AG04450 (cell line): ENCODE data around the gene LCN6. TPM values are rescaled to one million over a fixed set of nuclear protein-coding genes. Genes with fewer than 3 reads are reported as not detected.

ENCODE experiments used
- CTCF ChIA-PET: fragments of 300-600, 350-600 bp; formaldehyde crosslinking; extraction: SDS; loops from one replicate; lab custom pipeline; 2022; ENCODE audit warnings: antibody characterized with exemption, inconsistent platforms; lab: Charles Lee
- POLR2A ChIA-PET: fragments of 350-600 bp; formaldehyde crosslinking; extraction: SDS; loops from one replicate; lab custom pipeline; 2021; ENCODE audit warnings: antibody characterized with exemption, inconsistent platforms; lab: Yijun Ruan, JAX
- DNase-seq: peaks from one replicate; pipeline ENCODE4 v3.0.0-alpha.2; 2011; ENCODE audit warnings: low read depth, low spot score
- H3K27ac ChIP-seq: one replicate; pipeline ENCODE4 v1.5.1; 2012; ENCODE audit warnings: low read depth, low read length, control low read depth
- H3K27me3 ChIP-seq: one replicate; pipeline ENCODE4 v1.6.0; 2012; ENCODE audit warnings: low read length; ENCODE audit not compliant: control insufficient read depth, insufficient read depth
- H3K4me3 ChIP-seq: 2 replicates; pipeline ENCODE4 v1.5.1; 2011; ENCODE audit warnings: mild to moderate bottlenecking, low read depth, low read length, control low read depth
- H3K9me3 ChIP-seq: 2 replicates; pipeline ENCODE4 v1.5.1; 2012; ENCODE audit warnings: low read length; ENCODE audit not compliant: control insufficient read depth, insufficient read depth
- polyA plus RNA-seq: library from polyadenylated mRNA; depleted of rRNA; stranded (reverse); fragments of >200 nt; gene quantifications from 2 replicates; pipeline ENCODE4 v1.2.3, GENCODE V29; 2011
- TF ChIP-seq, protein P1 (sequence below): IDR thresholded peaks from 2 replicates; pipeline ENCODE4 v1.5.1; 2011; ENCODE audit warnings: low read depth, low read length, control low read depth, inconsistent platforms

Gene LCN6
- polyA plus RNA-seq, 1 experiment = not detected

DNA sequence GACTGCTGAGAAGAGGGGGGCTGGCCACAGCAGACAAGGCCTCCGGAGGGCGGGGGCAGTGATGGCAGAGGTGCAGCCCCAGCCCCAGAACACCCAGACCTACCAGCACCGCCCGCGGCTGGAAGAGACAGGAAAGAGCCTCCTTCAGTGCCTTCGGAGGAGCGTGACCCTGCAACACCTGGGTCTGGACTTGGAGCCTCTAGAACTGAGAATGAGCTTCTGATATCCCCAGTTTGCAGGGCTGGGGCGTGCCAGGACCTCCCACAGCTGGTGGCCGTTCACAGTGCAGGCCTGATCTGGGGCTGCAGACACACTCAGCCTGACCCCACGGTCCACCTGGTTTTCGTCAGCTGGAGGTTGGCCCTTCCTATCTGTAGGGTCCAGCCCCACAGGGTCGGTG is 14.7 kb downstream of the LCN6 start:
- TF ChIP-seq, protein P1, sequence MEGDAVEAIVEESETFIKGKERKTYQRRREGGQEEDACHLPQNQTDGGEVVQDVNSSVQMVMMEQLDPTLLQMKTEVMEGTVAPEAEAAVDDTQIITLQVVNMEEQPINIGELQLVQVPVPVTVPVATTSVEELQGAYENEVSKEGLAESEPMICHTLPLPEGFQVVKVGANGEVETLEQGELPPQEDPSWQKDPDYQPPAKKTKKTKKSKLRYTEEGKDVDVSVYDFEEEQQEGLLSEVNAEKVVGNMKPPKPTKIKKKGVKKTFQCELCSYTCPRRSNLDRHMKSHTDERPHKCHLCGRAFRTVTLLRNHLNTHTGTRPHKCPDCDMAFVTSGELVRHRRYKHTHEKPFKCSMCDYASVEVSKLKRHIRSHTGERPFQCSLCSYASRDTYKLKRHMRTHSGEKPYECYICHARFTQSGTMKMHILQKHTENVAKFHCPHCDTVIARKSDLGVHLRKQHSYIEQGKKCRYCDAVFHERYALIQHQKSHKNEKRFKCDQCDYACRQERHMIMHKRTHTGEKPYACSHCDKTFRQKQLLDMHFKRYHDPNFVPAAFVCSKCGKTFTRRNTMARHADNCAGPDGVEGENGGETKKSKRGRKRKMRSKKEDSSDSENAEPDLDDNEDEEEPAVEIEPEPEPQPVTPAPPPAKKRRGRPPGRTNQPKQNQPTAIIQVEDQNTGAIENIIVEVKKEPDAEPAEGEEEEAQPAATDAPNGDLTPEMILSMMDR = no peak
- CTCF ChIA-PET = no interaction called here
- no peak overlapping the region for H3K4me3 ChIP-seq
- H3K9me3 ChIP-seq = peaks cover 3% of the 10 kb centered on the region; the same call in 1 of the 2 replicates
- POLR2A ChIA-PET = no interaction called here
- DNase-seq = no peak
- H3K27ac ChIP-seq = no peak overlapping the region
- peaks cover 9% of the 10 kb centered on the region for H3K27me3 ChIP-seq

DNA sequence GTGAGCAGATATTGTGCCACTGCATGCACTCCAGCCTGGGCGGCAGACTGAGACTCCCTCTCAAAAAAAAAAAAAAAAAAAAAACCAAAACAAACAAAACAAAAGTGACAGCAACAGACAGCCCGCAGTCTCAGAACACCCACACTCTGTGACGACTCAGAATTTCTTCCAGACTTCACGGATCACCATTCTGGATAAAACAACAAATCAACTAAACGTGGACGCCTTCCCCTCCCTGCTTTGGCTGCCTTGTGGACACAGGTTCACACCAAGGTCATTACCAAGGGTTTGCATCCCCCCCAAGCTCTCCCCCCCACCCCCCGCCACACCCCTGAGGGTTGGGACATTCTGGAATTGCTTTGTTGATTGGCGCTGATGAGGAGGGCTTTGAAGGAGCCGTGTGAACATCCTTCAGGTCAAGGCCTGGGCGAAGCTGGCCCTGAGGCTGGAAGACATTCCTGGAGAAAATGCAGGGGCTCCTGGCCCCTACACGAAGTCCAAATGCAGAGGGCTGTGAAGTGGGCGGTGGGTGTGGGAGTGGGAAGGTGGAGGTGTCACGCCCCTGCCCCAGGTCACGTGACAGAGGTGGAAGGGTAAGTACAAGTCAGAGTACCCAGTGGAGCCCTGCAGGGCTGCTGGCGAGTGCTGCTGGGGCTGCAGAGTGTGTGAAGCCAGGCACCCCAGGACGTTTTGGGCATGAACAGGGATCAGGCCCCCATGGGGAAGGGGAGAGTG is 15.7 kb downstream of the LCN6 start:
- TF ChIP-seq, protein P1 = no peak
- DNase-seq = no peak
- ChIA-PET CTCF (interaction anchor here (0.7 kb wide), 1 partner anchor 17 kb away, joined by 4 read pairs; no protein-coding TSS in a partner anchor), POLR2A (no interaction called here)
- no peak overlapping the region for H3K4me3 ChIP-seq
- H3K27ac ChIP-seq = no peak overlapping the region
- peaks cover 3% of the 10 kb centered on the region for H3K27me3 ChIP-seq
- H3K9me3 ChIP-seq = no peaks in the 10 kb centered on the region; the same call in 1 of the 2 replicates

DNA sequence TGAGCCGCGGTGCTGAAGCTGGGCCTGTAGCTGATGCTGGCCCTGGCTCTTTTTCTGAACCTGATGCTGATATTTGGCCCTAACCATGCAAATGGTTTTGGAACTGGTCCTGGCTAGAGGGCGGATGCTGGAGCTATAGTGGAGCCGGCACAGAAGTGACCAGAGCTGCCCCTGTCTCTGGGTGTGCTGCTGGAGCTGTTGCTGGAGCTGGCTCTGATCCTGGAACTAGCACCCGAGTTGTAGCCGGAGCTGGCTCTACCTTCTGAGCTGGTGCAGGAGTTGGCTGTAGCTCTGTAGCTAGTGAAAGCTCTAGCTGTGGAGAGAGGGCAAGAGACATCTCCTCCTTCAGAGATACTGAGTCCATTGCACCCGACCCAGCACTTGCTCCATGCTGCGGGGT is 18.4 kb downstream of the LCN6 start:
- no peak for DNase-seq
- Histone ChIP-seq H3K9me3 (no peaks in the 10 kb centered on the region; the same call in 1 of the 2 replicates), H3K27ac (no peak overlapping the region), H3K4me3 (no peak overlapping the region), H3K27me3 (no peaks in the 10 kb centered on the region)
- POLR2A ChIA-PET = interaction anchor here (2.3 kb wide), 1 partner anchor 10 kb away, joined by 7 read pairs; no protein-coding TSS in a partner anchor
- CTCF ChIA-PET = interaction anchor here (1.1 to 2.3 kb wide), 3 partner anchors 10 to 58 kb away, joined by 3 to 7 read pairs (median 7); no protein-coding TSS in a partner anchor
- TF ChIP-seq, protein P1 = no peak

DNA sequence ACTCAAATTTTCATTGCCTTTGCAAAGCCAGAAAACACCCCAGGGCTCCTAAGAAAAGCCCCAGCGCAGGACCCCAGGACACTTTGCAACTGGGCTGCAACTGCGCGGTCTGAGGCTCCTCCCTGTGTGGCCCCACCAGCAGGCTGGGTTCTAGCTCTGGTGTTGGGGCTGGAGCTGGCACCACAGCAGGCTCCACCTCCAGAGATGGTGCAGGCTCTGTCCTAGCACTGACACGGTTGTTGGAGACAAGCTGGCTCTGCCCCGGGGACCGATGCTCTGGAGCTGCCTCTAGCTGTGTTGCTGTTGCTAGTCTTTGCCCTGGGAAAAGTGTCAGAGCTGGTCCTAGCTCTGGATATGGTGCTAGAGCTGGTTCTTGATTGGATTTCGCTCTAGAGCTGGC is 19.2 kb downstream of the LCN6 start:
- POLR2A ChIA-PET = interaction anchor here (0.6 to 2.4 kb wide), 8 partner anchors 9 to 400 kb away, joined by 3 to 14 read pairs (median 5); no protein-coding TSS in a partner anchor

More for the DNA sequence above, 19.2 kb downstream of the LCN6 start:
- Histone ChIP-seq H3K9me3 (no peaks in the 10 kb centered on the region; the same call in 1 of the 2 replicates), H3K27me3 (no peaks in the 10 kb centered on the region), H3K27ac (no peak overlapping the region), H3K4me3 (peak overlapping the region; percentile 76)
- CTCF ChIA-PET = interaction anchor here (1.1 to 2.3 kb wide), 6 partner anchors 9 to 244 kb away, joined by 3 to 7 read pairs (median 6); no protein-coding TSS in a partner anchor
- DNase-seq = no peak
- TF ChIP-seq, protein P1 = no peak
